AG04449 (cell line): ENCODE results near the gene SFRP4.
A peak's percentile ranks its signal among the peaks of the same experiment; 100 is the strongest.

Experiments
- CTCF ChIA-PET: fragments of 350-600 bp; formaldehyde crosslinking; extraction: SDS; loops from one replicate; lab custom pipeline; 2021; ENCODE audit warnings: antibody characterized with exemption; lab: Yijun Ruan, JAX
- POLR2A ChIA-PET: fragments of 400-600, 350-600 bp; formaldehyde crosslinking; extraction: SDS; loops from one replicate; lab custom pipeline; 2020; ENCODE audit warnings: antibody characterized with exemption, inconsistent platforms; lab: Yijun Ruan, JAX
- DNase-seq: peaks from one replicate; pipeline ENCODE4 v3.0.0-alpha.2; 2010; ENCODE audit warnings: low read depth, low spot score
- H3K4me3 ChIP-seq: 2 replicates; pipeline ENCODE4 v1.5.1; 2011; ENCODE audit warnings: low read depth, mild to moderate bottlenecking, control low read depth, low read length
- TF ChIP-seq, protein P1 (sequence below): IDR thresholded peaks from one replicate; pipeline ENCODE4 v1.5.1; 2011; ENCODE audit warnings: mild to moderate bottlenecking, moderate library complexity, low read length, control low read depth, inconsistent platforms; ENCODE audit not compliant: insufficient read depth; ENCODE audit errors: missing control alignments

The SFRP4 gene

DNA sequence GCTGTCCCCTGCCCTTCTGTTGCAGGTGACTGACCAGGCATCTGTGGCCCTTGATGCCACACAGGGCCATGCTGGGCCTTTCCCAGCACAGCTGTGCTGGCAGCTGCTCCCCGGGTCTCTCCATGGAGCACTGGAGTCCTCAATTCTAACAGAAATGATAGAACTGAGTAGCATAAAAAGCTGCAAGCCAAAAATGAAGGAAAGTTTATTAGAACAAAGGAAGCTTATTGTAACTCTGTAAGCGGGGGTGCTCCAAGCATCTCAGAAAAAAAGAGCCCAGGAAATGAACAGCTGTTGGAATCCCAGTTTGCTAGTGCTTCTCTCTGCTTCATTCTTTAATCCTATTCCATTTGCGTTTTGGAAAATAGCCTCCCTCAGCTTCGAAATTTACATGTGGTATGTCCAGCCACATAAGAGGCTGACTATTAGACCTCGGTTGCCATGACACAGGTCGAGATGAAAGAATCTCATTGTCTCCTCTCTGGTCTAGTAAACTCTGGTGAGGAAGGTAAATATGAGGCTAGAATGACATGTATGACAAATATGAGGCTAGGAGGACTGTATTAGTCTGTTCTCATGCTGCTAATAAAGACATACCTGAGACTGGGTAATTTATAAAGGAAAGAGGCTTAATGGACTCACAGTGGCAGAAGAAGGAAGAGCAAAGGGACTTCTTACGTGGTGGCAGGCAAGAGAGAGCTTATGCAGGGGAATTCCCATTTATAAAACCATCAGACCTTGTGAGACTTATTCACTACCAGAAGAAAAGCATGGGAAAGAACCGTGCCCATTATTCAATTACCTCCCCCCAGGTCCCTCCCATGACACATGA lies 27.5 kb upstream of the SFRP4 start:
- ChIA-PET CTCF (no interaction called here), POLR2A (no interaction called here)
- DNase-seq = no peak
- no peak overlapping the region for H3K4me3 ChIP-seq
- TF ChIP-seq, protein P1, sequence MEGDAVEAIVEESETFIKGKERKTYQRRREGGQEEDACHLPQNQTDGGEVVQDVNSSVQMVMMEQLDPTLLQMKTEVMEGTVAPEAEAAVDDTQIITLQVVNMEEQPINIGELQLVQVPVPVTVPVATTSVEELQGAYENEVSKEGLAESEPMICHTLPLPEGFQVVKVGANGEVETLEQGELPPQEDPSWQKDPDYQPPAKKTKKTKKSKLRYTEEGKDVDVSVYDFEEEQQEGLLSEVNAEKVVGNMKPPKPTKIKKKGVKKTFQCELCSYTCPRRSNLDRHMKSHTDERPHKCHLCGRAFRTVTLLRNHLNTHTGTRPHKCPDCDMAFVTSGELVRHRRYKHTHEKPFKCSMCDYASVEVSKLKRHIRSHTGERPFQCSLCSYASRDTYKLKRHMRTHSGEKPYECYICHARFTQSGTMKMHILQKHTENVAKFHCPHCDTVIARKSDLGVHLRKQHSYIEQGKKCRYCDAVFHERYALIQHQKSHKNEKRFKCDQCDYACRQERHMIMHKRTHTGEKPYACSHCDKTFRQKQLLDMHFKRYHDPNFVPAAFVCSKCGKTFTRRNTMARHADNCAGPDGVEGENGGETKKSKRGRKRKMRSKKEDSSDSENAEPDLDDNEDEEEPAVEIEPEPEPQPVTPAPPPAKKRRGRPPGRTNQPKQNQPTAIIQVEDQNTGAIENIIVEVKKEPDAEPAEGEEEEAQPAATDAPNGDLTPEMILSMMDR = no peak

DNA sequence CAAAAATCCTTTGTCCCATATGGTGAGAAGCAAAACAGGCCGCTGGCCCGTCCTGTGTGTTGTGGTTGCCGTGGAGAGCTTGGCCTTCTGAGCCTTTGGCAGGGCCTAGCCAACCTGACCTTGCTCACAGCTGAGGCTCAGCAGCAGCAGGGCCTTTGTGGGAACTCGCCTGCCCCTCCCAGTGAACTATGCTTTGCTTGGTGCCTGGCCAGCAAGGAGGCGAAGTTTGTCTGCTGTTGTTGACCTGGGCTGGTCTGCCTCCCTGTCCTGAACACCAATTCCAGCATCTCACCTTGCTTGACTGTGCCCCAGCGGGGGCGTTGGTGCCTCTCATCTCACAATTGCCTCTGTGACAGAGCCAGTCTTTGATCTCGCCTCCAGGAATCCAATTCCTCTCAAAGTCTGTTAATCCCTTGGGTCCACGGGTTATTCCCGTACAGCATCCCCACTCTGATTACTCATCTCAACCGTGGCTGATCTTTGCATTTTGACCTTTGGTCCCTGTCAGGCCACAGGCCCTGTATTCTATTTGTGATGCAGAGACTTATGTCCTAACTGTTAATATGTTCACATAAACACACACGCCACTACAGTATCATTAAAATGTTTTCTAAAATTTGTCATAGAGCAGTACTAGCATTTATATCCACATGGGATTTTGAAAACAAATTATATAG lies 26.5 kb upstream of the SFRP4 start:
- ChIA-PET POLR2A (no interaction called here), CTCF (no interaction called here)
- TF ChIP-seq, protein P1 = no peak
- no peak overlapping the region for H3K4me3 ChIP-seq
- no peak for DNase-seq

GRCh38 chr7:37933018-37933566 lies 16.5 kb upstream of the SFRP4 start:
- TF ChIP-seq, protein P1 = no peak
- DNase-seq = no peak
- H3K4me3 ChIP-seq = no peak overlapping the region
- CTCF ChIA-PET = no interaction called here
- POLR2A ChIA-PET = no interaction called here

DNA sequence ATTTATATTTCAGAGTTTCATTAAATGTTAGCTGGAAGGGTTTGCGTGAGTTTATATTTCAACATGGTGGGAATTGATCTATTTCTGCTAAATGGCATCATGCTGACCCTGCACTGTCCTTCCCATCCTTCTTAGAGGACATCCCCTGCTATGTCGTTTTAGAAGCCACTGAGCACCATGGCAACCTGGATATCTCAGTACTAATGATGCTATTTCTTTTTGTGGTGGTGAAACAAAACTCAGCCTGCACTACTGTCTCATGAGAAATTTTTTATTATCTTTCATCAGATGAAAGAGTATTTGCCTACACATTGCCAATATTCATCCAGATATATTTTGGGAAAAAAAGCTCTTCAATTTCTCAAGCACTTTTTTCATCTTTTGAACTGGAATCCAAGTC lies 15.9 kb upstream of the SFRP4 start:
- ChIA-PET CTCF (no interaction called here), POLR2A (no interaction called here)
- TF ChIP-seq, protein P1 = no peak
- DNase-seq = no peak
- H3K4me3 ChIP-seq = no peak overlapping the region

- DNase-seq = peak; percentile 57
- no peak overlapping the region for H3K4me3 ChIP-seq
- ChIA-PET CTCF (interaction anchor here (2.0 kb wide), 1 partner anchor 13 kb away, joined by 9 read pairs; the partner anchor contains the start of gene SFRP4), POLR2A (interaction anchor here (0.6 to 1.0 kb wide), 3 partner anchors 11 to 22 kb away, joined by 3 to 6 read pairs (median 4); no protein-coding TSS in a partner anchor)
- TF ChIP-seq, protein P1 = no peak
Measured at GRCh38 chr7:37930226-37930948, 13.8 kb upstream of the SFRP4 start.
